ENCODE data around the gene HMGN3.

GRCh38 chr6:79152269-79152737 lies 82.2 kb downstream of the HMGN3 start:
- TF ChIP-seq POLR2AphosphoS5 (IDR thresholded peaks at IDR 0.05; ENCODE audit: insufficient read depth, low read depth, low read length) (no peak), CTCF (IDR thresholded peaks at IDR 0.05; ENCODE audit: extremely low read depth in 1 of 2, insufficient read depth in 1 of 2, low read depth in 1 of 2, low read length in 2 of 2) (no peak), MAX (IDR thresholded peaks at IDR 0.05; ENCODE audit: insufficient read depth, insufficient read length) (no peak), POLR2A (IDR thresholded peaks at IDR 0.05; ENCODE audit: low read depth, low read length) (no peak), FOS (IDR thresholded peaks at IDR 0.05; ENCODE audit: borderline replicate concordance, insufficient read depth, low read length) (no peak), EZH2 (IDR thresholded peaks at IDR 0.05; ENCODE audit: borderline replicate concordance, low read depth, low read length, severe bottlenecking) (no peak)
